ENCODE measurements around the gene SCN4A.

The SCN4A gene

DNA sequence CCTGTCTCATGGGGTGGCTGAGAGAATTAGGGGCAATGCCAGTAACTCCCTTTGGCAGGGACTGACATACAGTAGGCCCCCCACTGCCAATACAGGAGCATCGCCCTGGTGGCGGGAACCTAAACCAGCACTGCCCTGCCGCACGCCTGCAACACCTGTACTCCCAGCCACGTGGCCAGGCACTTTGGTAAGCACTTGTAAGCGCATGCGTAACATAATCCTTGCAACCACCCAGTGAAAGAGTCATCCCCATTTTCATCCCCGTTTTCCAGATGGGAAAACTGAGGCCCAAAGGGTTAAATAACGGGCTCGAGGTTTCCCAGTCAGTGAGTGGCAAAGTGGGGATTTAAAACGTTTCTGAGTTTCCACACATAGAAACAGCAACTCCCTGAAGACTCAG, 17.5 kb downstream of the SCN4A start:
- no peak for DNase-seq (ENCODE audit: low read depth in 2 of 2)

DNA sequence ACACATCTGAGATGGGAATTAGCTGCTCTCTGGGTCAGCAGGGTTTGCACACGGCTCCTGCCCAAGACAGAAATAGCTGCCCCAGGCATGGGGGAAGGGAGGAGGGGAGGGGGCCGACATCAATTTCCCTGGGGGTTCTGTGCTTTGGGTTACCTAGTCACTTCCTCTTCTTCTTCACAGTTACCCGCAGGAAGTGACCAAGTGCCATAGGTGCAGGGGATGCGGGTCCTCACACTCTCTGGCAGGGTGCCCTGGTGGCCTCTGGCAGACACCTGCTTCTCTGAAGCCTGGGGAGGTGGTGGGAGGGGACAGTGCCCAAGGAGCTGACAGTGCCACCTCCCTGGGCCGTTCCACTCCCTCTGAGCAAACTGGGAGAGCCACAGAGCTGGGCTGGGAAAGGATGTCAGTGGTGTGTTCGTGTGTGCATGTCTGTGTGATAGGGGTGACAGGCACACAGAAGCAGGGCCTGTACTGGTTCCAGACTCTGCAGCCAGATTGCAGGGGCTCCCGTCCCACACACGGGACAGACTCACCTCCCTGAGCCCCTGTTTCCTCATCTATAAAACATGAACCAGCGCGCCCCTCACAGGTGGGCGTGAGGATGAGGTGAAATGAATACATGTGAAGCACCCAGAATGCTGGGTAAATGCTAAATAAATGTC, 18.2 kb downstream of the SCN4A start:
- no peak for DNase-seq (ENCODE audit: low read depth in 2 of 2)

DNA sequence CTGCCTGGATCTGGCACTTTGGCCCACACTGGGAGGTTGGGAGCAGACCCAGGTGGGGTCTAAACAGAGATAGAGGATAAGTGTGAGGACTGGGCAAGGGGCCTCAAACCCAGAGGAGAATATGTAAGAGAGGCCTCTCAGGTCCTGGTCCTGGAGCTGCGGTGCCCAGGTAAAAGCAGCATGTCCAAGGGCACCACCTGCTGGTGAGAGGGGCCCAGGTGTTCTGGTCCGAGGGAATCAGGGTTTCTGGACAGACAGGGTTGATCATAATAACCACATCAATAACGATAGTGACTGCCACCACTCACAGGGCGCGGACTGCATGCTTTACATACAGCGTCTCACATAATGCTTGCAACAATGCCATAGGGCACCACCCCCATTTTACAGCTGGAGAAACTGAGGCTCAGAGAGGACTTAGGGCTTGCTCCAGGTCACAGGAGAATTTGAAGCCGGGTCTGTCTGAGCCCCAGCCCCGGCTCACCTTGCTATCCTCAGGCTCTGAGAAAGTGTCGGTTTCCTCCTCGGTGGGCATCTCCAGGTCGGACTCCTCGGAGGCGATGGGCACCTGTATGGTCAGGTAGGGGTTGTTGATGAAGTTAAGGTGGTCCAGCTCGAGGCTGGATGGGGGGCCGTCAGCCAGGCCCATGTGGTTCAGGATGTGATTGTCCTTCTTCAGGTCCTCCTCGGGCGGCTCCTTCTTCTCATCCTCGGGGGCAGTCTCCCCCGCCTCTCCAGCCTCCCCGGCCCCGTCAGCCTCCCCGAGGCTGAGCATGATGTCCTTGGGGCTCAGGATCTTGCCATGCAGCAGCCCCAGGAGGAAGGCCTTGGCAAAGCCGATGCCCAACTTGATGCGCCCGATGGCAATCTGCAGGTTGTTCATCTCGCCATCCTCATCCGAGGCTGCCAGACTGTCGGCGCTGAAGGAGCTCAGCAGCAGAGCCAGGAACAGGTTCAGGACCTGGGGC, 21.5 kb downstream of the SCN4A start:
- DNase-seq (ENCODE audit: low read depth in 2 of 2) = no peak

DNA sequence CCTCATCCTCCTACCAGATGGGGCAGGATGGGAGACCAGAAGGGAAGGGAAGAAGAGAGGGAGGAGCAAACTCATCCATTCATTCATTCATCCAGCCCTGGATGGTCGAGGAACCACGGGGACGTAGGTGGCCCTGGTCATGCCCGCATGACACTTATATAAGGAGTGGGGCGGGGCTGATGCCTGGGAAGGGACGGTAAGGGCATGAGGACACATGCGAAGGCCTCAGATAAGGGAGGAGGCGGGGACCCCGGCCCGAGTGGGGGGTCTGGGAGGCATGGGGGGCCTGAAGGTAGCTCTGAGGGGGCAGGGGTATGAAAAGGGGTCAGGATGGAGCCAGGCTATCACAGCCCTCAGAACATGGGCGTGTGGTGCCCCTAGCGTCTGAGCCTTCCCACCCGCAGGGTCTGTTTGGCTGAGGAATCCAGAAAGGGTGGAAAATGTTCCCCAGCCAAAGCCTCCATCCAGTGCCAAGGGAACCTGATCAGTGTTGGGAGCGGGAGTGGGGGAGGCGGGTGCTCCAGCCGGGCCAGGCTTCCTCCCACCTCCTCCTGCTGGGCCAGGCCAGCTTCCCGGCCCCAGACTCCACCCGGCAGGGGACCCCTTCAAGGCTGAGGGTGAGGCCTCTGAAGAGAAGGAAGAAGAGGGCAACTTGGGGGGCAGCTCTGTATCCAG, 23.0 kb downstream of the SCN4A start:
- no peak for DNase-seq (ENCODE audit: low read depth in 2 of 2)

DNA sequence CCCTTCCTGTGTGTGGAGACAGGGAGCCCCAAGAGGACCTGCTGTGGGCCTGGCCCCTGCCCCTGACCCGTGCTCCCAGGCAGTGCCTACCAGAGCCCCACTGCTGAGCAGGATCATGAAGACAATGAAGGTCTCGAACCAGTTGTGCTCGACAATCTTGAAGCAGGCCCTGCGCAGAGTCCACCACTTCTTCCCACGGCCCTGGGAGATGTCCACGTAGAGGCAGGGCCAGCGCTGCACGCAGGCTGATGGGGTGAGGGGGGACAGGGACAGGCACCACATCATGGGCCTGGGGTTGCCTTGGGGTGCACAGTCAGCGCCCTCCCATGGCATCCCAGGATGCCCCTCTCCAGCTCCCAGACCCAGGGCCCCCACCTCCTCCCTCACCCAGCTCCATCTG, 24.2 kb downstream of the SCN4A start:
- DNase-seq (ENCODE audit: low read depth in 2 of 2) = no peak

DNA sequence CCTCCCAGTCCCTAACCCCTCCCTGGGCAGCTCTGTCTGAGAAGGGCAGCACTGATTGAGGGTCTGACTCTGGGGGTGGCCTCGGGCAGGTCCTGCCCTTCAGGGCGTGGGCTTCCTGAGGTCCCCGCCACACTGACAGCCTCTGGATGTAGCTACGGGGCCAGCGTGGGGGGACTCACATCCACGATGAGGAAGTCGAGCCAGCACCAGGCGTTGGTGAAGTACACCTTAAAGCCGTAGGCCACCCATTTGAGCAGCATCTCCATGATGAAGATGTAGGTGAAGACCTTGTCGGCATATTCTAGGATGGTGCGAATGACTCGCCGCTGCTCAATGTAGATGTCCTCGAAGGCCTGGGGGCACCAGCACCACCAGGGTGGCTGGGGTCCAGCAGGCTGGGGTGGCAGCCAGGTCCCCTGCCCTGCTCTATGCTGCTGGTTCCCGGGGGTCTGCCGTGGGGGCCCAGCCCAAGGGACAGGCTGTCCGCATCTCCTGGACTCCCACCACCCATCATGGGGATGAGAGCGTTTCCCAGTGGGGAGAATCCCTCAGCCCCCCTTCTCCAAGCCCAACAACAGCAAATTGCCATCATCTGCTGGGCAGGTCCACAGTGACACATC, 24.9 kb downstream of the SCN4A start:
- no peak for DNase-seq (ENCODE audit: low read depth in 2 of 2)

DNA sequence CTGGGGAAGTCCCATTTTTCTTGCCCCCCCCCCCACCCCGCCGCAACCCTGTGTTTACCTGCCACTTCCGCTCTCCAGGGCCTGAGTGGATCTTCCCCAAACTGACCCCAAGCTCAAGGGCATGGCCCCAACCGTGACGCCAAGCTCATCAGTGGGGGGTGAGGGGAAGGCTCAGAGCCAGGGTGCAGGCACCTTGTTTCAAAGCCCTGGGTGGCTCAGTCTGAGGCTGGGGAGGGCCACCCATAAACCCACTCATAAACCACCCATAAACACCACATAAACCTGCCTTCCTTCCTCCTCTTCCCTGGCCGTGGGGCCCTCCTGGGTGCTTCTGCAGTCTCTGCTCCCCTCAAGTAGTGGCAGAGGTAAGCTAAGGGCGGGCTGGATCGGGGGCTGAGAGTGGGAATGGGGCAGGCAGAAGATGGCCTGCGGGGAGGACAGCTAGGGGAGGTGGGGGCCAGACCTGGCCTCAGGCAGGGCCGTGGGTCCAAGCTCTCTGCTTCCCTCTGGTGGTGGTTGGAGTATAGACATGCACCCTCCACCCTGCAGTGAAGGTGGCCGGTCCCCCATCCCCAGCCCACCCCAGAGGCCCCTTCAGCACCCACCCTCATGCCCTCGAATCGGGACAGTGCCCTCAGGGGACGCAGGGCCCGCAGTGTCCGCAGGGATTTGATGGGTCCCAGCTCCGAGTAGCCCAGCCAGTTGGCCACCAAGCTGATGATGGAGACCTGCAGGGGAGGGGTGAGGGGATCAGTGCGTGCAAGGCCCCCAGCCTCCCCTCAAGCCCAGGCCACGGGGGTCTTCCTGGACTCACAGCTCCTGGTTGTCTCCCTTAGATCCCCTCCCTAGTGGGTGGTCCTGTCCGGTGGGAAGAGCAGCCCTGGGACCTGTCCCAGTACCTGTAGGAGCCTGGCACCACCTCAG, 26.0 kb downstream of the SCN4A start:
- DNase-seq (ENCODE audit: low read depth in 2 of 2) = peak; percentile 58 to 60

DNA sequence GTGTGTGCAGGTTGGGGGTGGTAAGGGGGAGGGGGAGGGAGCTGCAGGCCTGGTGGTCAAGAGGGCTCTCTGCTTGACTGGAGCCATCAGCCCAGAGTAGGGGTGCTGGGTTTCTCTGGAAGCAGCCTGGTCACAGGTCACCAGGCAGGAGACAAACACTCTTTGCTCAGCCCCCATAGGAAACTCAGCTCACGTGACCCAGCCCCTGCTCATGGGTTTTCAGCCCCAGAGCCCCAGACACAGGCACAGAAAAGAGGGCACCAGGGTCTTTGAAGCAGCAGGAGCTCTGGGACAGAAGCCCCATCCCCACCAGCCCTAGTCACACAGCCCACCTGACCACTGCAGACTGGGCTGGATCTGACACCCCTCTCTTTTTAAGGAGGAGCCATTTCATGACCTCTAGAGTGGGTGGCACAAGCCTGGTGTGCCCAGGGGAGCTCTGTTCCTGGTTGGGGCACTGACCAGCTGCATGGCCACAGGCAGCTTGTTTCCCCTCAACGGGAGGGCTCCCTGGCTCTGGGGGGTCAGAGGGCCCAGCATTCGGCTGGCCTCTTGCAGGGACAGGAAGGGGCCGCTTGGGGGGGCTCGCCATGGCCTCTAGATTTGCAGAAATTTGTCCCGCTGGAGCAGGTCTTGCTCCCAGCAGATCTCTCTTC, 26.8 kb downstream of the SCN4A start:
- no peak for DNase-seq (ENCODE audit: low read depth in 2 of 2)

DNA sequence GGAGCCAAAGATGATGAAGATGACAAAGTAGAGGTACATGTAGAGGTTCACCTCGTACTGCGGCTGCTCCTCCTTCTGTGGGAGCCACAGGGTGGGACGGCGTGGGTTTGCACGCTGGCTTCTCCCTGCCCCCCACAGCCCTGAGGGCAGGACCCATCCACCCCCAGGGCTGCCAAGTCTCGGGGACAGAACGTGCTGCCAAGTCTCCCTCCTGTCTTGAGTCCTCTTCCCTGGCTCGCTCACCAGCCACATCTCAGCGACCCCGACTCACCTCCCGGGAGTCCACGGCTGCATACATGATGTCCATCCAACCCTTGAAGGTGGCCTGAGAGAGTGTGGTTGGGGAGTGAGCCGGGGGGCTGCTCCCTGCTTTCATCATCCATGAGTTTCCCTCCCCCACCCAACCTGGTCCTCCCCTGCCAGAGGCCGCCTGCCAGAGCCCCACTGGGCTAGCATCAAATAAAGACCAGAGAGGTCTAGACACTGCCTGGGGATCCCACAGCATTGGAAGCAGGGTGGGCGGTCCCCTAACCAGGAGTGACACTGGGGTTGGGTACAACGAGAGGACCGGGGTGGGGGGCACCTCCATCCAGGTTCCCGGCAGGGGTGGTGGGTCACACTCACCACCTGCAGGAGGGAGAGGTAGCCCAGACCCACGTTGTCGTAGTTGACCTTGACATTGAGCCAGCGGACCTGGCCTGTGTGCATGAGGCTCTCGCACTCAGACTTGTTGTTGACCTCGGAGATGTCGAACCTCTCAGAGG, 27.8 kb downstream of the SCN4A start:
- DNase-seq (ENCODE audit: low read depth in 2 of 2) = no peak

DNA sequence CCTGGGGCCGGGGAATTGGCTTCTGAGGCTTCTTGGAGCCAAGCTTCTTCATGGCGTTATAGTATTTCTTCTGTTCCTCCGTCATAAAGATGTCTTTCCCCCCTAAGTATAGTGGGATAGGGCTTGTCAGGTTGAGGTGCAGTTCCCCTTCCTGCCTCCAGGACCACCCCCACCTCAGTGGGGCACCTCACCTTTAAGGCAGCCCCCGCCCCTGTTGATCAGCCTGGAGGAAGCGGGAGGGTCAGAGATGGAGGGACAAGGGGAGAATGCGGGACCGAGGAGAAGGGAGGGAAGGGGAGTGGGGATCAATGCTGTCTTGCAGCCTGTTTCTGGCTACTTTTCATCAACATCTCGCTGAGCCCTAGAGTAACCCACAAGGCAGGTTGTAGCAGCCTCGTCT, 29.0 kb downstream of the SCN4A start:
- DNase-seq (ENCODE audit: low read depth in 2 of 2) = no peak

DNA sequence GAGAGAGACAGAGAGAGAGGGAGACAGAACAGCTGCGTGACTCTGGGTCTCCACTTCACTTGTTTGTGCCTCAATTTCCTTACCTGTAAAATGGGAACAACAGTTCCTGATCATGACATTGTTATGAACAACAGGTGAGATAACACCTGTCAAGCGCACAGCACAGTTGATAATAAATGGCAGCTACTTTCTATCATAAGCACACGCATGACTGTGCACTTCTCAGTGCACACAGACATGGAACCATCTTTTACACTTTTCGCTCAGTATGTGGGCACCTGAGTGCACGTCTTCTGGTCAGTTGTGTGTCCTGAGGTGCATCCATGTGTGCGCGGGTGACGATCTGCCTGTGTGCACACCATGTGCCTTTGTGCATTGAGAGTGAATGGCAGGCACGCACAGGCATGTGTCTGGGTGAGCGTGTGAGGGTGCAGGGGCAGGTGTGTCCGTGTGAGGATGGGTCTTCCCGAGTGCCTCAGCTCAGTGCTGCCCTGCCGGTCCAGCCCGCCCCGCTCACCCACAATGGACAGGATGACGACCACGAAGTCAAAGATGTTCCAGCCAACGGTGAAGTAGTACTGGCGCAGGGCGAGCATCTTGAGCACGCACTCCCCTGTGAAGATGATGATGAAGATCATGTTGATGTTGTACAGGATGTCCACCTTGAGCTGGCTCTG, 30.3 kb downstream of the SCN4A start:
- DNase-seq (ENCODE audit: low read depth in 2 of 2) = no peak

DNA sequence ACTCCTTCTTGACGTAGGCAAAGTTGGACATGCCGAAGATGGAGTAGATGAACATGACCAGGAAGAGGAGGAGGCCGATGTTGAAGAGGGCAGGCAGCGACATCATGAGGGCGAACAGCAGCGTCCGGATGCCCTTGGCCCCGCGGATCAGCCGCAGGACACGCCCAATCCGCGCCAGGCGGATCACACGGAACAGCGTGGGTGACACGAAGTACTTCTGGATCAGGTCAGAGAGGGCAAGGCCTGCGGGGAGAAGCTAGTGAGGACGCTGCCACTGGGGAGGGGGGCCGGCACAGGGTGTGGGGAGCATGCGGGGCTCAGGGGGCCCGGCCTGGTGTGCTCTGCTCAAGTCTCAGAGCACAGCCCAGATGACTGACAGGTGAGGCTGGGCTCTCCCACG, 31.0 kb downstream of the SCN4A start:
- no peak for DNase-seq (ENCODE audit: low read depth in 2 of 2)

DNA sequence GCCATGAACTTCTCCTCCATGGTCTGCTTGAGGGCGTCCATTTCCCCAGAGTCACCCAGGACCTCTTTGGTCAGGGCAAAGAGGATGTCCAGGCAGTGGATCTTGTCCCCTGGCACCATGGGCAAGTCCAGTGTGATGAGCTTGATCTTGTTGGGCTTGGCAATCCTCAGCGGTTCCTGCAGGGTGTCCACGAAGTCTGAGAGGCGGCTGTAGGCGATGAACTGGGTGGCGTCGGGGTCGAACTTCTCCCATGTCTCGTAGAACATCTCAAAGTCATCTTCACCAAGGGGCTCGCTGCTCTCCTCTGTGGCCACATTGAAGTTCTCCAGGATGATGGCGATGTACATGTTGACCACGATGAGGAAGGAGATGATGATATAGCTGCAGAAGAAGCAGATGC, 31.6 kb downstream of the SCN4A start:
- DNase-seq (ENCODE audit: low read depth in 2 of 2) = no peak

DNA sequence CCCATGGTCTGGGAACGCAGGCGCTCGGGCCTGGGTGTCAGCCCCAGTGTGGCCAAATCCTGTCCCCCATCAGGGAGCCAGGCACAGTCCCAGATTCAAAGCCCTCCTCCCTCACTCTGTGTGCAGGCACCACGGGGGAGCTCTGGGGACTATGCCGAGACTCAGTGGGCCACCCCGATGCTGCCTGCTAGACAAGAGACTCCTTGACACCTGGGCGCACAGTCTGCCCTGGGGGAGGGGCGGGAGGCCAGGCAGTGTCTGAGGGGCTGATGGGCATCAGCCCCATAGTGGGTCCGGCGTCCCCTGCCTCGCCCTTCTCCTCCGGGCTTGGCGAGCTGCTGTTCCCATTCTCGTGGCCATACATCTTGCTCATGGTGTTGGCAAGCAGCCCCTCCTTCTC, 32.1 kb downstream of the SCN4A start:
- no peak for DNase-seq (ENCODE audit: low read depth in 2 of 2)

DNA sequence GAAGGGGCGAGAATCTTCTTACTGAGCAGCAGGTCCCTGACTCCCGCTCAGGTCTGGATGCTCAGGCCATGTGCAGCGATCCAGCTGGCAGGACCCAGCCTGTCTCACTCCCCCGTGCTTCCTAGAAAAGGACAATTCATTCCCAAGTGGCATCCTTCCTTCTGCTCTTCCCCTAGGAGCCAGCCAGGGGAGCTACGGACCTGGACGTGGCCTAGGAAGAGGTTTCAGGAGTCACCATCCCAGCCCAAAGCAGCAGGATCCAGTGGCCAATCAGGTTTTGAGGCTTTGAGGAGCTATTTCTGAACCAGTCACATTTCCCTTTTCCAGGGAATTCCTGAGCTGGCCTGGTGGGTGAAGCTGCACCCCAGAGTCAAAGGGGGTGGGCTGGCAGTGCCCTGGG, 32.8 kb downstream of the SCN4A start:
- no peak for DNase-seq (ENCODE audit: low read depth in 2 of 2)

DNA sequence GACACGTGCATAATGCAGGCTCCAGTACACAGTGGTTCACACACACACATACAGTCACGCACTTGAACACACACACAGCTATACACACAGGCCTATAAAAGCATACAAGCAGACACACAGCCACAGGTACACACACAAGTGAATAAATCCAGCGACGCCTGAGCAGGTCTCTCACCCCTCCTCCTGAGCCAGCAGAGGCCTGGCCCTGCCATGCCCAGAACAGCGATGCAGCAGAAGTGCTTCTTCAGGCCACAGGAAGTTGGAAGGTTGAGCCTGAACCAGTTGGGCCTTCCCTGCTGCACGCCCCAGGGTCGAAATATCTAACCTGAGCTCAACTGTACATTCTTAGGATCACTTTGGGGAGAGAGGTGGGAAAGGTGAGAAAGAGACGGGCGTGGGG, 33.3 kb downstream of the SCN4A start:
- DNase-seq (ENCODE audit: low read depth in 2 of 2) = no peak

DNA sequence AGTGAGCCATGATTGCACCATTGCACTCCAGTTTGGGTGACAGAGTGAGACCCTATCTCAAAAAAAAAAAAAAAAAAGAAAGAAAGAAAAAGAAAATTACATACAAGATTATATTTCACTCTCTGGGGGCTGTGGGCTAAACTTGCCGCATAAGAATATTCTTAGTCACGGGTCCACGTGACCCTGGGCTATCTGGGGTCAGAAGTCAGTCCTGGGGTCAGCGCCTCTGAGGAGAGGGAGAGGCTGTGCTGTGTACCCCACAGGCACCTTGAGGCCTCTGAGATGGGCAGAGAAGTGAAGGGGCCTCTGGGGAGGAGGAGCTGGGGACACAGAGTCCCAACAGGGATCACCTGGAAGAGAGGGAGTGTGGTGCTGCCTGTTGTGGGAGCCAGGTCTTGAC, 34.8 kb downstream of the SCN4A start:
- DNase-seq (ENCODE audit: low read depth in 2 of 2) = no peak

DNA sequence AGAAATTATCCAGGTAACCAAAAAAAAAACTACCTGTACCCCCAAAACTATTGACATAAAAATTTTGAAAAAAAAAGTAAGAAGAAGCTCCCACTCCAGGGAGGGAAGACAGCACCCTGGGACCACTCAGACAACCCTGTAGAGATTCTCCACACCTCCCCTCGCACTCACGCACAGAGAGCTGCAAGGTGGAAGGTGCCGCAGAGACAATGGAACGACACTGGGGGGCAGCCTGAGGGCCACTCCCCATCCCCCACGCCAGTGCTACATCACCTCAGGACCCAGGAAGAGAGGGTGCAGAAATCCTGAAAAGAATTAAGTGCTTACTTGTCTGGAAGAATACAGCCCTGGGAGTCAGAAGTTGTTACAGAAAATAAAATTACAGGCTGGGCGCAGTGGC, 35.4 kb downstream of the SCN4A start:
- no peak for DNase-seq (ENCODE audit: low read depth in 2 of 2)
